Uterine smooth muscle cell (primary cell): ENCODE measurements around the gene CDCP1. TPM values are rescaled to one million over a fixed set of nuclear protein-coding genes. Genes with fewer than 3 reads are reported as not detected.

Experiments used
- total RNA-seq: library from RNA; depleted of rRNA; stranded (reverse); fragments of >200 nt; gene quantifications from 2 replicates; pipeline ENCODE4 v1.2.3, GENCODE V29; 2014

CDCP1 gene
- total RNA-seq = 27.7 and 44.5 TPM in 2 replicates

GRCh38 chr3:45145681-45146614 is at the start of gene CDCP1:
TSS of gene CDCP1 (minus strand) at chr3:45146378. CDS start at chr3:45146287, 91 bp downstream.

Other genes starting within 250 kb of the CDCP1 start
- gene ZDHHC3, start 170.2 kb downstream of the CDCP1 start, total RNA-seq = 30.6 and 32.3 TPM in 2 replicates
- gene EXOSC7, start 170.1 kb downstream of the CDCP1 start, total RNA-seq = 62.6 and 73.3 TPM in 2 replicates
- 0.25 TPM in 1 of 2 replicates, not detected in the other for gene CLEC3B, start 120.1 kb downstream of the CDCP1 start, total RNA-seq
- 277 and 375 TPM in 2 replicates for gene TMEM158, start 79.9 kb upstream of the CDCP1 start, total RNA-seq
- 25.4 and 32.8 TPM in 2 replicates for gene LARS2, start 242.2 kb upstream of the CDCP1 start, total RNA-seq